IMR-90 (cell line): Measurements from ENCODE around the gene ACADSB. TPM values are rescaled to one million over a fixed set of nuclear protein-coding genes. Genes with fewer than 3 reads are reported as not detected.

Experiments used
- ATAC-seq: fragments of 200-7000 bp; cut with Tn5 transposase; 2 replicates; pipeline ENCODE4 v1.9.1; 2020; ENCODE audit warnings: low read depth, mild to moderate bottlenecking, moderate library complexity
- BruUV-seq: library from RNA; stranded (reverse); fragments of 400-500 nt; replicated peaks from 2 replicates; lab custom pipeline; 2021; lab: Mats Ljungman, UMichigan
- CTCF ChIA-PET: fragments of 300-600 bp; formaldehyde crosslinking; extraction: SDS; loops from one replicate; lab custom pipeline; 2021; ENCODE audit warnings: antibody characterized with exemption; lab: Yijun Ruan, JAX
- POLR2A ChIA-PET: fragments of 300-600 bp; sonication (Branson Sonifier 250); formaldehyde crosslinking; loops from one replicate; lab custom pipeline; 2022; ENCODE audit warnings: antibody characterized with exemption; ENCODE audit not compliant: unreplicated experiment; lab: Charles Lee
- DNase-seq: peaks from one replicate; pipeline ENCODE4 v3.0.0; 2013
- H2AFZ ChIP-seq: replicated peaks from 2 replicates; pipeline ENCODE3; 2013; ENCODE audit warnings: low read length, mild to moderate bottlenecking; ENCODE audit not compliant: poor library complexity
- H2AK5ac ChIP-seq: 2 replicates; pipeline ENCODE4 v1.6.1; 2013; ENCODE audit warnings: low read depth, low read length, inconsistent platforms
- H2AK9ac ChIP-seq: replicated peaks from 2 replicates; pipeline ENCODE3; 2013; ENCODE audit warnings: mild to moderate bottlenecking, low read depth, low read length, moderate library complexity; ENCODE audit not compliant: poor library complexity
- H2BK120ac ChIP-seq: 2 replicates; pipeline ENCODE4 v1.6.1; 2013; ENCODE audit warnings: low read depth, low read length, inconsistent platforms
- H2BK15ac ChIP-seq: 3 replicates; pipeline ENCODE4 v1.6.1; 2013; ENCODE audit warnings: low read depth, low read length, inconsistent platforms
- H2BK20ac ChIP-seq: 2 replicates; pipeline ENCODE4 v1.6.1; 2013; ENCODE audit warnings: low read depth, mild to moderate bottlenecking, inconsistent platforms, low read length, moderate library complexity
- H2BK5ac ChIP-seq: 2 replicates; pipeline ENCODE4 v1.6.1; 2013; ENCODE audit warnings: mild to moderate bottlenecking, low read depth, low read length, inconsistent platforms; ENCODE audit not compliant: poor library complexity, severe bottlenecking
- H3K14ac ChIP-seq: replicated peaks from 2 replicates; pipeline ENCODE4 v1.6.1; 2013; ENCODE audit warnings: low read depth, low read length, inconsistent platforms
- H3K18ac ChIP-seq: 2 replicates; pipeline ENCODE4 v1.6.1; 2013; ENCODE audit warnings: low read depth, low read length, control low read depth
- H3K23ac ChIP-seq: 2 replicates; pipeline ENCODE4 v1.6.1; 2013; ENCODE audit warnings: low read depth, low read length, inconsistent platforms
- H3K27ac ChIP-seq: 2 replicates; pipeline ENCODE4 v1.5.1; 2013; ENCODE audit warnings: mild to moderate bottlenecking, control low read depth, low read length; ENCODE audit not compliant: insufficient read depth
- H3K27me3 ChIP-seq: 2 replicates; pipeline ENCODE4 v1.6.1; 2013; ENCODE audit warnings: low read length; ENCODE audit not compliant: control insufficient read depth, insufficient read depth
- H3K36me3 ChIP-seq: 2 replicates; pipeline ENCODE4 v1.6.1; 2013; ENCODE audit warnings: low read length, mixed read lengths; ENCODE audit not compliant: control insufficient read depth, insufficient read depth
- H3K4ac ChIP-seq: 2 replicates; pipeline ENCODE4 v1.6.1; 2013; ENCODE audit warnings: low read depth, low read length, inconsistent platforms
- H3K4me1 ChIP-seq: 2 replicates; pipeline ENCODE4 v1.6.1; 2013; ENCODE audit warnings: low read length, mixed read lengths; ENCODE audit not compliant: control insufficient read depth, insufficient read depth
- H3K4me2 ChIP-seq: 2 replicates; pipeline ENCODE4 v1.6.1; 2013; ENCODE audit warnings: low read depth, mild to moderate bottlenecking, control low read depth, low read length, moderate library complexity
- H3K4me3 ChIP-seq: 2 replicates; pipeline ENCODE4 v1.5.1; 2013; ENCODE audit warnings: low read depth, mild to moderate bottlenecking, control low read depth, low read length, moderate library complexity; ENCODE audit not compliant: insufficient read depth
- H3K56ac ChIP-seq: 2 replicates; pipeline ENCODE4 v1.6.1; 2013; ENCODE audit warnings: low read length, inconsistent platforms; ENCODE audit not compliant: insufficient read depth; ENCODE audit errors: extremely low read depth
- H3K79me1 ChIP-seq, 2 experiments: 2 replicates each; pipeline ENCODE4 v1.6.1; 2013; ENCODE audit warnings: low read length in 2 of 2, inconsistent platforms in 1 of 2, low read depth in 1 of 2
- H3K9ac ChIP-seq: 2 replicates; pipeline ENCODE4 v1.6.1; 2013; ENCODE audit warnings: low read depth, low read length, control low read depth
- H3K9me1 ChIP-seq: 2 replicates; pipeline ENCODE4 v1.6.1; 2013; ENCODE audit warnings: low read length, inconsistent platforms; ENCODE audit not compliant: insufficient read depth
- H3K9me3 ChIP-seq: 2 replicates; pipeline ENCODE4 v1.6.1; 2013; ENCODE audit warnings: low read length; ENCODE audit not compliant: control insufficient read depth, insufficient read depth
- H4K20me1 ChIP-seq: 2 replicates; pipeline ENCODE4 v1.6.1; 2013; ENCODE audit warnings: low read length, inconsistent platforms; ENCODE audit not compliant: insufficient read depth
- H4K5ac ChIP-seq: 2 replicates; pipeline ENCODE4 v1.6.1; 2013; ENCODE audit warnings: mild to moderate bottlenecking, low read depth, low read length, control low read depth
- H4K8ac ChIP-seq, 2 experiments: 2 replicates each; pipeline ENCODE4 v1.6.1; 2013; ENCODE audit warnings: low read depth in 2 of 2, low read length in 2 of 2, control low read depth in 1 of 2, inconsistent platforms in 1 of 2
- H4K91ac ChIP-seq: 2 replicates; pipeline ENCODE4 v1.6.1; 2013; ENCODE audit warnings: low read depth, low read length, inconsistent platforms; ENCODE audit not compliant: insufficient read depth
- CEBPB ChIP-seq: IDR thresholded peaks from 2 replicates; pipeline ENCODE4 v1.6.1; 2012; ENCODE audit warnings: low read depth, low read length, improper control_type of control experiment
- CHD1 ChIP-seq: IDR thresholded peaks from 2 replicates; pipeline ENCODE4 v1.6.1; 2012; ENCODE audit warnings: low read depth, low read length, improper control_type of control experiment
- ELK1 ChIP-seq: fragments of 150-350 bp; IDR thresholded peaks from 2 replicates; pipeline ENCODE4 v1.6.1; 2016; ENCODE audit warnings: low read depth, mild to moderate bottlenecking, low read length, moderate library complexity, borderline replicate concordance
- MAFK ChIP-seq: IDR thresholded peaks from 2 replicates; pipeline ENCODE4 v1.6.1; 2012; ENCODE audit warnings: low read depth, low read length, improper control_type of control experiment
- MAZ ChIP-seq: IDR thresholded peaks from 2 replicates; pipeline ENCODE4 v1.6.1; 2012; ENCODE audit warnings: low read depth, mild to moderate bottlenecking, low read length, improper control_type of control experiment, moderate library complexity, borderline replicate concordance
- MXI1 ChIP-seq: IDR thresholded peaks from 2 replicates; pipeline ENCODE4 v1.6.1; 2012; ENCODE audit warnings: low read depth, mild to moderate bottlenecking, low read length, moderate library complexity, borderline replicate concordance
- NFE2L2 ChIP-seq: fragments of 150-350 bp; IDR thresholded peaks from 2 replicates; pipeline ENCODE4 v1.6.1; 2016; ENCODE audit warnings: low read depth, mild to moderate bottlenecking, low read length
- POLR2A ChIP-seq: IDR thresholded peaks from 2 replicates; pipeline ENCODE4 v1.6.1; 2012; ENCODE audit warnings: mild to moderate bottlenecking, low read depth, low read length
- RAD21 ChIP-seq: IDR thresholded peaks from 2 replicates; pipeline ENCODE4 v1.6.1; 2012; ENCODE audit warnings: low read length, improper control_type of control experiment
- RCOR1 ChIP-seq: IDR thresholded peaks from 2 replicates; pipeline ENCODE4 v1.6.1; 2012; ENCODE audit warnings: mild to moderate bottlenecking, low read length, improper control_type of control experiment; ENCODE audit not compliant: insufficient replicate concordance
- RFX5 ChIP-seq: IDR thresholded peaks from 2 replicates; pipeline ENCODE4 v1.8.0; 2012; ENCODE audit warnings: low read depth, mild to moderate bottlenecking, low read length, moderate library complexity
- SMC3 ChIP-seq: fragments of 150-350 bp; IDR thresholded peaks from 2 replicates; pipeline ENCODE4 v1.6.1; 2016; ENCODE audit warnings: low read depth, mild to moderate bottlenecking, antibody characterized with exemption, low read length, moderate library complexity
- USF2 ChIP-seq: fragments of 150-350 bp; IDR thresholded peaks from 2 replicates; pipeline ENCODE4 v1.6.1; 2017; ENCODE audit warnings: mild to moderate bottlenecking, antibody characterized with exemption, low read length, low read depth
- dilution Hi-C: fragments of 300-500 bp; cut with HindIII; formaldehyde crosslinking; loops from one replicate; pipeline ENCODE4 v1.14.3; 2018; ENCODE audit warnings: low sequenced_read_pairs; ENCODE audit not compliant: unreplicated experiment
- in situ Hi-C: fragments of 300-500 bp; cut with MboI; formaldehyde crosslinking; loops from 3 replicates; pipeline ENCODE4 v1.14.3; 2019; ENCODE audit warnings: low sequenced_read_pairs, inconsistent platforms, mixed read lengths
- intact Hi-C: fragments of 100-400 bp; cut with micrococcal nuclease; formaldehyde crosslinking; loops from 2 replicates; pipeline ENCODE4 v1.10.0; 2022
- polyA plus RNA-seq, 3 experiments: library from polyadenylated mRNA; depleted of rRNA; stranded (reverse); fragments of >200 nt; gene quantifications; 2 replicates each; pipeline ENCODE4 v1.2.3, GENCODE V29; 2012; ENCODE audit warnings: low replicate concordance in 1 of 3
- total RNA-seq: library from RNA; depleted of rRNA; stranded (reverse); fragments of >200 nt; gene quantifications from 2 replicates; pipeline ENCODE4 v1.2.3, GENCODE V29; 2012
- TF ChIP-seq, protein P1 (sequence below): conservative IDR thresholded peaks from 2 replicates; pipeline ENCODE4 v1.5.1; 2012; ENCODE audit warnings: mild to moderate bottlenecking, low read depth, low read length, improper control_type of control experiment

ACADSB gene
- total and polyA plus RNA-seq, 2 of the 4 experiments (the other 2 are of a cell fraction) = 6.2 to 10.6 TPM

GRCh38 chr10:123027861-123028260, 19.1 kb downstream of the ACADSB start:
- dilution Hi-C loops (no loop called here), in situ Hi-C loops (loop anchor here (25.0 kb wide), 1 partner anchor 934 kb away; no protein-coding TSS in a partner anchor), intact Hi-C loops (no loop called here)
- Histone ChIP-seq H4K20me1 (no peaks in the 10 kb centered on the region), H3K27me3 (no peaks in the 10 kb centered on the region), H3K9me3 (no peaks in the 10 kb centered on the region), H4K5ac (no peak overlapping the region), H3K23ac (no peak overlapping the region), H3K56ac (no peak overlapping the region), H4K91ac (no peak overlapping the region), H3K36me3 (no peaks in the 10 kb centered on the region), H4K8ac (no peak overlapping the region), H3K4me1 (no peaks in the 10 kb centered on the region), H2AK5ac (no peak overlapping the region), H3K4me3 (no peak overlapping the region), H2BK15ac (no peak overlapping the region), H3K27ac (no peak overlapping the region), H3K4ac (no peak overlapping the region), H2BK5ac (no peak overlapping the region), H2AK9ac (no peak overlapping the region), H2BK20ac (no peak overlapping the region), H3K9ac (no peak overlapping the region), H3K9me1 (no peaks in the 10 kb centered on the region), H3K4me2 (no peak overlapping the region), H2BK120ac (no peak overlapping the region), H3K18ac (no peak overlapping the region), H3K79me1 (no peaks in the 10 kb centered on the region), H2AFZ (no peak overlapping the region), H3K14ac (no peak overlapping the region)
- TF ChIP-seq MXI1 (no peak), CEBPB (no peak), ELK1 (no peak), RAD21 (no peak), CHD1 (no peak), RFX5 (no peak), SMC3 (no peak), POLR2A (no peak), MAZ (no peak), MAFK (no peak), RCOR1 (no peak), USF2 (no peak), NFE2L2 (no peak)
- TF ChIP-seq, protein P1, sequence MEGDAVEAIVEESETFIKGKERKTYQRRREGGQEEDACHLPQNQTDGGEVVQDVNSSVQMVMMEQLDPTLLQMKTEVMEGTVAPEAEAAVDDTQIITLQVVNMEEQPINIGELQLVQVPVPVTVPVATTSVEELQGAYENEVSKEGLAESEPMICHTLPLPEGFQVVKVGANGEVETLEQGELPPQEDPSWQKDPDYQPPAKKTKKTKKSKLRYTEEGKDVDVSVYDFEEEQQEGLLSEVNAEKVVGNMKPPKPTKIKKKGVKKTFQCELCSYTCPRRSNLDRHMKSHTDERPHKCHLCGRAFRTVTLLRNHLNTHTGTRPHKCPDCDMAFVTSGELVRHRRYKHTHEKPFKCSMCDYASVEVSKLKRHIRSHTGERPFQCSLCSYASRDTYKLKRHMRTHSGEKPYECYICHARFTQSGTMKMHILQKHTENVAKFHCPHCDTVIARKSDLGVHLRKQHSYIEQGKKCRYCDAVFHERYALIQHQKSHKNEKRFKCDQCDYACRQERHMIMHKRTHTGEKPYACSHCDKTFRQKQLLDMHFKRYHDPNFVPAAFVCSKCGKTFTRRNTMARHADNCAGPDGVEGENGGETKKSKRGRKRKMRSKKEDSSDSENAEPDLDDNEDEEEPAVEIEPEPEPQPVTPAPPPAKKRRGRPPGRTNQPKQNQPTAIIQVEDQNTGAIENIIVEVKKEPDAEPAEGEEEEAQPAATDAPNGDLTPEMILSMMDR = no peak
- BruUV-seq = no TSS peak
- DNase-seq (peak; percentile 14), ATAC-seq (no peak)
- ChIA-PET POLR2A (no interaction called here), CTCF (interaction anchor here (1.0 kb wide), 1 partner anchor 10 kb away, joined by 3 read pairs; no protein-coding TSS in a partner anchor)
